PC-3 (cell line): ENCODE data around the gene C17orf58.

Source experiments
- CTCF ChIP-seq: fragments of 300-600 bp; sonication (generic); conservative IDR thresholded peaks from 2 replicates; pipeline ENCODE4 v1.5.1; 2017; ENCODE audit warnings: antibody characterized with exemption, low read depth, mild to moderate bottlenecking, low read length
- EZH2phosphoT487 ChIP-seq: fragments of 300-600 bp; sonication (generic); IDR thresholded peaks from 2 replicates; pipeline ENCODE4 v1.6.1; 2018; ENCODE audit warnings: mild to moderate bottlenecking, antibody characterized with exemption, low read length, borderline replicate concordance

- no peak for TF ChIP-seq EZH2phosphoT487
- no peak for TF ChIP-seq CTCF
Observed at GRCh38 chr17:67982686-67983382, 13.4 kb downstream of the C17orf58 start.
